Measurements from ENCODE around the gene SUPT4H1.

The SUPT4H1 gene

GRCh38 chr17:58315750-58316149 lies 36.3 kb downstream of the SUPT4H1 start:
- TF ChIP-seq, protein P1, sequence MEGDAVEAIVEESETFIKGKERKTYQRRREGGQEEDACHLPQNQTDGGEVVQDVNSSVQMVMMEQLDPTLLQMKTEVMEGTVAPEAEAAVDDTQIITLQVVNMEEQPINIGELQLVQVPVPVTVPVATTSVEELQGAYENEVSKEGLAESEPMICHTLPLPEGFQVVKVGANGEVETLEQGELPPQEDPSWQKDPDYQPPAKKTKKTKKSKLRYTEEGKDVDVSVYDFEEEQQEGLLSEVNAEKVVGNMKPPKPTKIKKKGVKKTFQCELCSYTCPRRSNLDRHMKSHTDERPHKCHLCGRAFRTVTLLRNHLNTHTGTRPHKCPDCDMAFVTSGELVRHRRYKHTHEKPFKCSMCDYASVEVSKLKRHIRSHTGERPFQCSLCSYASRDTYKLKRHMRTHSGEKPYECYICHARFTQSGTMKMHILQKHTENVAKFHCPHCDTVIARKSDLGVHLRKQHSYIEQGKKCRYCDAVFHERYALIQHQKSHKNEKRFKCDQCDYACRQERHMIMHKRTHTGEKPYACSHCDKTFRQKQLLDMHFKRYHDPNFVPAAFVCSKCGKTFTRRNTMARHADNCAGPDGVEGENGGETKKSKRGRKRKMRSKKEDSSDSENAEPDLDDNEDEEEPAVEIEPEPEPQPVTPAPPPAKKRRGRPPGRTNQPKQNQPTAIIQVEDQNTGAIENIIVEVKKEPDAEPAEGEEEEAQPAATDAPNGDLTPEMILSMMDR (IDR thresholded peaks at IDR 0.05; ENCODE audit: borderline replicate concordance, control extremely low read depth, extremely low read depth, insufficient read depth, missing control alignments) = no peak
- DNase-seq (ENCODE audit: low spot score) = no peak
- in situ Hi-C loops (cut with MboI; ENCODE audit: low sequenced_read_pairs, unreplicated experiment) = loop anchor here (10.0 kb wide), 1 partner anchor 109 kb away; no protein-coding TSS in a partner anchor

GRCh38 chr17:58315281-58315711 lies 36.7 kb downstream of the SUPT4H1 start:
- DNase-seq (ENCODE audit: low spot score) = no peak
- TF ChIP-seq, protein P1 (IDR thresholded peaks at IDR 0.05; ENCODE audit: borderline replicate concordance, control extremely low read depth, extremely low read depth, insufficient read depth, missing control alignments) = no peak
- in situ Hi-C loops (cut with MboI; ENCODE audit: low sequenced_read_pairs, unreplicated experiment) = loop anchor here (10.0 kb wide), 1 partner anchor 110 kb away; no protein-coding TSS in a partner anchor

GRCh38 chr17:58314706-58315015 lies 37.3 kb downstream of the SUPT4H1 start:
- in situ Hi-C loops (cut with MboI; ENCODE audit: low sequenced_read_pairs, unreplicated experiment) = loop anchor here (10.0 kb wide), 1 partner anchor 110 kb away; no protein-coding TSS in a partner anchor
- DNase-seq (ENCODE audit: low spot score) = no peak
- TF ChIP-seq, protein P1 (IDR thresholded peaks at IDR 0.05; ENCODE audit: borderline replicate concordance, control extremely low read depth, extremely low read depth, insufficient read depth, missing control alignments) = no peak

DNA sequence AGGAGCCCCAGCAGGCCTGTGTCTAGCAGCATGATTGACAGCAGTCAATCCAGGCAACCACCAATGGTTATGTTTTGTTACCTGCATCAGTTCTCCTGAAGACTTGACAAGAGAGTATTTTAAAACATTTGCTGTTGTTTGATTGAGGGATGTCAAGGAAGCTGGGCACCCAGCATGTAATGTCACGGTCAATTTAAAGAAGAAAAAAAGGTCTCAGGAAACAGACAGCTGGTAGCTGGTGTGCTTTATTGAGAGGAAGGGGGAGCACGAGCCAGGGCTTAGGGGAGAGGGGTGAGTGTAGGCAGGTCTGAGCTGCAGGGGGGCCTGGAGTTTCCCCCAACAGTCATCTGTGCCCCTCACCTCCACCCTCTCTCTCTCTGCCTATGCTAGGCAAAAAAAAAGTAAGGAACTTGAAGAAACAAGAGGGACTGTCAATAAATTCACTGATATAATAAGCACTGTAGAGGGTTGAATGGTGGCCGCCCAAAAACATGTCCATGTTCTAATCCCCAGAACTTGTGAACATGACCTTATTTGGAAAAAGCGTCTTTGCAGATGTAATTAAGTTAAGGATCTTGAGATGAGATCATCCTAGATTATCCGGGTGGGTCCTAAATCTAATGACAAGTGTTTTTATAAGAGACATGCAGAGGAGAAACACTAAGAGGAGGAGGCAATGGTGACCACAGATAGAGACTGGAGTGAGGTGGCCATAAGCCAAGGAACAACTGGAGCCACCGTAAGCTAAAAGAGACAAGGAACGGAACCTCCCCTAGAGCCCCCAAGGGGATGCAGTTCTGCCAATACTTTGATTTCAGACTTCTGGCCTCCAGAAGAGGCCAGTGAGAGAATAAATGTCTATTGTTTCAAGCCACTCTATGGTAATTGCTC lies 37.9 kb downstream of the SUPT4H1 start:
- DNase-seq (ENCODE audit: low spot score) = no peak
- in situ Hi-C loops (cut with MboI; ENCODE audit: low sequenced_read_pairs, unreplicated experiment) = loop anchor here (10.0 kb wide), 1 partner anchor 111 kb away; no protein-coding TSS in a partner anchor
- TF ChIP-seq, protein P1 (IDR thresholded peaks at IDR 0.05; ENCODE audit: borderline replicate concordance, control extremely low read depth, extremely low read depth, insufficient read depth, missing control alignments) = no peak

- no peak for DNase-seq (ENCODE audit: low spot score)
- TF ChIP-seq, protein P1 (IDR thresholded peaks at IDR 0.05; ENCODE audit: borderline replicate concordance, control extremely low read depth, extremely low read depth, insufficient read depth, missing control alignments) = peak; percentile 9
- in situ Hi-C loops (cut with MboI; ENCODE audit: low sequenced_read_pairs, unreplicated experiment) = loop anchor here (10.0 kb wide), 1 partner anchor 112 kb away; no protein-coding TSS in a partner anchor
Measured at GRCh38 chr17:58312829-58313228, 39.2 kb downstream of the SUPT4H1 start.

DNA sequence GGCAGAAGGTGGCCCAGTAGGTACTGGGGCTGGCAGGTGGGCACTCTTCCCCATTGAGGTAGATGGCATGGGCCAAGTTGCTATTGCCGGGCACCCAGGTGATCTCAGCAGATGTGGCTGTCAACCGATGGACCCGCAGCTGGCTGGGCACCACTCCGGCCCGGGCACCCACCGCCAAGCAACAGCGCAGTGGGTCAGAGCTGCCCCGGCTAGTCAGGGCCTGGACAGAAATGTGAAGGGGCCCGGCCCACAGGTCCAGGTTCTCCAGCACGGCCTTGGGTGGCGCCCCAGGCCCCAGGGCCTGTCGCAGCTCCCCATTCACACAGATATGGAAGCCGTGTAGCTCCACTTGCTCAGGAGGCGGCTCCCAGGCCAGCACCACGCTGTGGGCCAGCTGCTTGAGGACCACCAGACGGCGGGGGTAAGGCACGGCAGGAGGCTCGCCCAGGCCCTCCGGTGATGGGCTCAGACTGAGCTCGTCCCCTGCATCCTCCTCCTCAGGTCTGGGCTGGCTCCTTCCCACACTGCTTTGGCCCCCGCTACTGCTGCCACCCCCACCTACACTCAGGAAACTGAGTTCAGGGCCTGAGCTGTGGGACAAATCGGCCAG lies 39.9 kb downstream of the SUPT4H1 start:
- in situ Hi-C loops (cut with MboI; ENCODE audit: low sequenced_read_pairs, unreplicated experiment) = loop anchor here (10.0 kb wide), 1 partner anchor 113 kb away; no protein-coding TSS in a partner anchor

More for the DNA sequence above, 39.9 kb downstream of the SUPT4H1 start:
- TF ChIP-seq, protein P1 (IDR thresholded peaks at IDR 0.05; ENCODE audit: borderline replicate concordance, control extremely low read depth, extremely low read depth, insufficient read depth, missing control alignments) = no peak
- DNase-seq (ENCODE audit: low spot score) = no peak
